ENCODE data around the gene ZNF736.
"Not testable (repeated sequence)": the region's sequence is repeated elsewhere in the genome, so short reads cannot be mapped to it uniquely, and the experiment has no call there.

ZNF736 gene

GRCh38 chr7:64294701-64295420 is 18.9 kb upstream of the ZNF736 start:
- Histone ChIP-seq H3K79me2 (ENCODE audit: insufficient read depth, low read length) (no peaks in the 10 kb centered on the region), H3K9me3 (ENCODE audit: insufficient read depth, low read length) (no peaks in the 10 kb centered on the region), H2AFZ (ENCODE audit: low read depth, low read length, severe bottlenecking) (no peak overlapping the region), H4K20me1 (ENCODE audit: low read depth, low read length) (no peaks in the 10 kb centered on the region), H3F3A (ENCODE audit: insufficient read depth) (no peaks in the 10 kb centered on the region), H3K27me3 (ENCODE audit: low read length) (no peaks in the 10 kb centered on the region), H3K4me3 (ENCODE audit: insufficient read depth, low read length, poor library complexity, severe bottlenecking) (no peak overlapping the region), H3K9ac (ENCODE audit: low read length) (no peak overlapping the region), H3K36me3 (ENCODE audit: low read length) (no peaks in the 10 kb centered on the region), H3K4me2 (ENCODE audit: low read depth, low read length, poor library complexity, severe bottlenecking) (no peak overlapping the region), H3K9me2 (replicated peaks; ENCODE audit: insufficient read depth, low read length) (no peaks in the 10 kb centered on the region), H3K27ac (ENCODE audit: low read depth, low read length) (no peak overlapping the region)
- TF ChIP-seq CTCF (IDR thresholded peaks at IDR 0.05; ENCODE audit: insufficient read depth, low read length, poor library complexity, severe bottlenecking) (no peak), EZH2phosphoT487 (conservative IDR thresholded peaks at IDR 0.05; ENCODE audit: low read length) (no peak)

GRCh38 chr7:64297418-64297817 is 16.3 kb upstream of the ZNF736 start:
- H2AFZ ChIP-seq (ENCODE audit: low read depth, low read length, severe bottlenecking); H4K20me1 ChIP-seq (ENCODE audit: low read depth, low read length); H3K27me3 ChIP-seq (ENCODE audit: low read length); H3F3A ChIP-seq (ENCODE audit: insufficient read depth); H3K9ac ChIP-seq (ENCODE audit: low read length); H3K9me3 ChIP-seq (ENCODE audit: insufficient read depth, low read length); H3K9me2 ChIP-seq (replicated peaks; ENCODE audit: insufficient read depth, low read length); H3K4me2 ChIP-seq (ENCODE audit: low read depth, low read length, poor library complexity, severe bottlenecking); H3K4me3 ChIP-seq (ENCODE audit: insufficient read depth, low read length, poor library complexity, severe bottlenecking); H3K36me3 ChIP-seq (ENCODE audit: low read length); H3K79me2 ChIP-seq (ENCODE audit: insufficient read depth, low read length); H3K27ac ChIP-seq (ENCODE audit: low read depth, low read length): not testable (repeated sequence)

- TF ChIP-seq EZH2phosphoT487 (conservative IDR thresholded peaks at IDR 0.05; ENCODE audit: low read length) (no peak), CTCF (IDR thresholded peaks at IDR 0.05; ENCODE audit: insufficient read depth, low read length, poor library complexity, severe bottlenecking) (no peak)
- no peak overlapping the region for H2AFZ ChIP-seq (ENCODE audit: low read depth, low read length, severe bottlenecking)
- no peaks in the 10 kb centered on the region for H3K27me3 ChIP-seq (ENCODE audit: low read length)
- H3K4me3 ChIP-seq (ENCODE audit: insufficient read depth, low read length, poor library complexity, severe bottlenecking), result no peak overlapping the region
- no peaks in the 10 kb centered on the region for H3K9me3 ChIP-seq (ENCODE audit: insufficient read depth, low read length)
- no peak overlapping the region for H3K4me2 ChIP-seq (ENCODE audit: low read depth, low read length, poor library complexity, severe bottlenecking)
- H3K9me2 ChIP-seq (replicated peaks; ENCODE audit: insufficient read depth, low read length), result no peaks in the 10 kb centered on the region
- H3K9ac ChIP-seq (ENCODE audit: low read length), result no peak overlapping the region
- no peaks in the 10 kb centered on the region for H4K20me1 ChIP-seq (ENCODE audit: low read depth, low read length)
- H3F3A ChIP-seq (ENCODE audit: insufficient read depth), result peaks cover 8% of the 10 kb centered on the region
- H3K36me3 ChIP-seq (ENCODE audit: low read length), result no peaks in the 10 kb centered on the region
- no peak overlapping the region for H3K27ac ChIP-seq (ENCODE audit: low read depth, low read length)
- no peaks in the 10 kb centered on the region for H3K79me2 ChIP-seq (ENCODE audit: insufficient read depth, low read length)
These were observed 12.9 kb upstream of the ZNF736 start for GRCh38 chr7:64300641-64301405.

Measured in SU-DHL-6 (cell line).